ENCODE measurements around the gene SMU1. TPM values are rescaled to one million over a fixed set of nuclear protein-coding genes. Genes with fewer than 3 reads are reported as not detected.
"Not testable (repeated sequence)": the region's sequence is repeated elsewhere in the genome, so short reads cannot be mapped to it uniquely, and the experiment has no call there.

SMU1 gene
- total and polyA plus RNA-seq, 5 donors: 9.4 to 17.3 (median 17.0) TPM

- H3K27me3 ChIP-seq (ENCODE audit: control insufficient read depth, insufficient read depth): no peaks in the 10 kb centered on the region
- H3K9me3 ChIP-seq (ENCODE audit: control insufficient read depth, low read length): no peaks in the 10 kb centered on the region
- intact Hi-C loops (cut with DNase I): no loop called here
- ATAC-seq: no peak
- H3K4me1 ChIP-seq (ENCODE audit: control insufficient read depth, insufficient read depth, low read length): no peaks in the 10 kb centered on the region
- no peak overlapping the region for H3K4me3 ChIP-seq (ENCODE audit: low read length)
- 76% methylated on average over 3 of the region's 3 CpGs for WGBS
- H3K27ac ChIP-seq (ENCODE audit: low read length): no peak overlapping the region
- DNase-seq: no peak
Measured at GRCh38 chr9:33011831-33012230, 64.6 kb downstream of the SMU1 start.

GRCh38 chr9:33007755-33008154 lies 68.7 kb downstream of the SMU1 start:
- ATAC-seq (no peak), DNase-seq (no peak)
- Histone ChIP-seq H3K4me3 (ENCODE audit: low read length) (no peak overlapping the region), H3K27ac (ENCODE audit: low read length) (no peak overlapping the region), H3K27me3 (ENCODE audit: control insufficient read depth, insufficient read depth) (no peaks in the 10 kb centered on the region), H3K4me1 (ENCODE audit: control insufficient read depth, insufficient read depth, low read length) (no peaks in the 10 kb centered on the region), H3K9me3 (ENCODE audit: control insufficient read depth, low read length) (no peaks in the 10 kb centered on the region)
- 93% methylated on average over 4 of the region's 4 CpGs for WGBS
- intact Hi-C loops (cut with DNase I): no loop called here

- H3K4me1 ChIP-seq (ENCODE audit: control insufficient read depth, insufficient read depth, low read length); H3K27me3 ChIP-seq (ENCODE audit: control insufficient read depth, insufficient read depth); ATAC-seq; H3K4me3 ChIP-seq (ENCODE audit: low read length); intact Hi-C loops (cut with DNase I); H3K9me3 ChIP-seq (ENCODE audit: control insufficient read depth, low read length); DNase-seq; H3K27ac ChIP-seq (ENCODE audit: low read length): not testable (repeated sequence)
Measured at GRCh38 chr9:33005335-33005734, 71.1 kb downstream of the SMU1 start.

GRCh38 chr9:33000682-33001055 lies 75.8 kb downstream of the SMU1 start:
- Histone ChIP-seq H3K4me3 (ENCODE audit: low read length) (peak overlapping the region; percentile 69), H3K27ac (ENCODE audit: low read length) (peak overlapping the region; percentile 86)
- intact Hi-C loops (cut with DNase I); DNase-seq; H3K4me1 ChIP-seq (ENCODE audit: control insufficient read depth, insufficient read depth, low read length); H3K9me3 ChIP-seq (ENCODE audit: control insufficient read depth, low read length); H3K27me3 ChIP-seq (ENCODE audit: control insufficient read depth, insufficient read depth); ATAC-seq: not testable (repeated sequence)
- WGBS: 10% methylated on average over 12 of the region's 12 CpGs

- intact Hi-C loops (cut with DNase I): no loop called here
- 43% methylated on average over 3 of the region's 3 CpGs for WGBS
- peak; percentile 16 to 23 for ATAC-seq
Measured at GRCh38 chr9:32992595-32993238, 83.8 kb downstream of the SMU1 start.

GRCh38 chr9:32991897-32992594 lies 84.4 kb downstream of the SMU1 start:
- intact Hi-C loops (cut with DNase I): no loop called here
- WGBS: 35% methylated on average over 6 of the region's 6 CpGs
- no peaks in the 10 kb centered on the region for H3K27me3 ChIP-seq (ENCODE audit: control insufficient read depth, insufficient read depth)
- no peak overlapping the region for H3K4me3 ChIP-seq (ENCODE audit: low read length)
- no peak overlapping the region for H3K27ac ChIP-seq (ENCODE audit: low read length)
- no peaks in the 10 kb centered on the region for H3K9me3 ChIP-seq (ENCODE audit: control insufficient read depth, low read length)
- DNase-seq (no peak), ATAC-seq (peak; percentile 47 to 58)
- H3K4me1 ChIP-seq (ENCODE audit: control insufficient read depth, insufficient read depth, low read length): no peaks in the 10 kb centered on the region

More at GRCh38 chr9:32992595-32993238, 83.8 kb downstream of the SMU1 start:
- no peaks in the 10 kb centered on the region for H3K9me3 ChIP-seq (ENCODE audit: control insufficient read depth, low read length)
- DNase-seq: no peak
- H3K4me1 ChIP-seq (ENCODE audit: control insufficient read depth, insufficient read depth, low read length): no peaks in the 10 kb centered on the region
- H3K27me3 ChIP-seq (ENCODE audit: control insufficient read depth, insufficient read depth): no peaks in the 10 kb centered on the region
- H3K4me3 ChIP-seq (ENCODE audit: low read length): no peak overlapping the region
- H3K27ac ChIP-seq (ENCODE audit: low read length): no peak overlapping the region

Other genes with a start within 250 kb of the SMU1 start
- gene APTX, start 75.0 kb downstream of the SMU1 start, total RNA-seq: 10 to 100 TPM; 15.7 to 16.8 (median 16.3) TPM
- 17.1 TPM for gene APTX, start 75.0 kb downstream of the SMU1 start, polyA plus RNA-seq
- gene DNAJA1, start 51.4 kb downstream of the SMU1 start, total RNA-seq: 100 to 1,000 TPM in 2 of 4 donors, 10 to 100 TPM in 2; 63.7 to 119 (median 91.2) TPM
- 72.2 TPM for gene DNAJA1, start 51.4 kb downstream of the SMU1 start, polyA plus RNA-seq
- 100 to 1,000 TPM in 1 of 4 donors, 10 to 100 TPM in 3; 44.0 to 137 (median 58.3) TPM for gene B4GALT1, start 90.7 kb upstream of the SMU1 start, total RNA-seq
- gene B4GALT1, start 90.7 kb upstream of the SMU1 start, polyA plus RNA-seq: 24.7 TPM
- gene SPINK4, start 163.5 kb upstream of the SMU1 start, total RNA-seq: not detected
- not detected for gene SPINK4, start 163.5 kb upstream of the SMU1 start, polyA plus RNA-seq
- gene BAG1, start 188.0 kb upstream of the SMU1 start, total RNA-seq: 100 to 1,000 TPM; 199 to 229 (median 206) TPM
- 222 TPM for gene BAG1, start 188.0 kb upstream of the SMU1 start, polyA plus RNA-seq
- 10 to 100 TPM; 46.7 to 56.1 (median 52.1) TPM for gene CHMP5, start 188.4 kb upstream of the SMU1 start, total RNA-seq
- gene CHMP5, start 188.4 kb upstream of the SMU1 start, polyA plus RNA-seq: 56.7 TPM
- gene NFX1, start 213.8 kb upstream of the SMU1 start, total RNA-seq: 10 to 100 TPM; 29.2 to 37.6 (median 31.1) TPM
- 12.3 TPM for gene NFX1, start 213.8 kb upstream of the SMU1 start, polyA plus RNA-seq

Data from right cardiac atrium (tissue), 5 donors.